ENCODE results near the gene KRT83.
"Not testable (repeated sequence)": the region's sequence is repeated elsewhere in the genome, so short reads cannot be mapped to it uniquely, and the experiment has no call there.

KRT83 gene

DNA sequence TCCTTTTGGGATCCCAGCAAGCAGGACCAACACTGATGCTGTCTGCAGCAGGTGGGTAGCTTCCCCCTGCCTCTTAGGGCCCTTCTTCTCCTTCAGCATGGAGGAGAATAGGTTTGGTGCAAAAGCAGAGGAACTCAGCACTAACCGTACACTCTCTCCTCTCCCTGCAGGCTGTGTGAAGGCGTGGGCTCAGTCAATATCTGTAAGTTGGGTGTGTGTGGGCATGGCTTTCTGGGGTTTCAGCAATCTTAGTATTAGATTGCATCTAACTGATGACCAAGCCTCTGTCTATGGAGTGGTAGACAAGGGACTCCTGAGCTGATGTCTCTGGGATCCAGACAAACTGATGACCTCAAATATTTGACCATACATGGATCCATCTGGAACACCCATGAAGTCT, 31.8 kb upstream of the KRT83 start:
- no peak for DNase-seq

DNA sequence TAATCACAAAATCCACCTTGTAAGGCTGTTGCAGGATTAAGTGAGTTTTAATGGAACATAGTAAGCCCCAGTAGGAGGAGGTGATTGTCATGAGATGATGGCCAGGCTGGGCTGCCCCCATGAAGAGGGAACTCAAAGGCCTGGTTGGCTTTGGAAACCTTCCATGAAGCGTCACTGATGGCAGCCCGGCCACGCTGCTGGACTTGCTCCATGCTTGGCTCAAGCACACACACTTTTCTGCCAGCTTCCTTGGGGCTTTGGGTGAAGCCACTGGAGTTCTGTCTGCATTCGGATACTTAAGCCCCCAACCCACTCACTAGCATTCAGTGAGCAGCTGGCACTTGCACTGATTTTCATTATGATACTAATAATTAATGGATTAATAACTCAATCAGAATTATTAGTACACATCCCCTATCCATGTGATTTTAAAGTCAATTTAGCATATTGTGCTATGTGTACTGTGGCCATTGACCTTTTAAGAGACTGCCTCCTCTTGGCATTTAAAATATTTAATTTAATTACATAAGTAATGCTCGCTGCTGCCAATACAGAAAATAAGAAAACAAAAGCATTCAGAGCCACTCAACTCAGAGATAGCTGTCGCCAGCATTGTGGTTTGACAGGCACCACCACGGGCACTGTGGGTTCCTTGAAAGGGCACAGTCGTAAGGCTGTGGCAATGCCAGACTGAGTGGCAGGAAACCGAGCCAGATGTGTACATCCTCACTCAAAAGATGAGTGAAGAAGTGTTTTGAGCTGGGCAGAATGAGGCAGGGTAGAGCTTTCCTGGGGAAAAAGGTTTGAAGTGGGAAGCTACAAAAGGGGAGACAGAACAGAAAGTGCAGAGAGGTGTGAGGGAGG, 30.2 kb upstream of the KRT83 start:
- DNase-seq: no peak

DNA sequence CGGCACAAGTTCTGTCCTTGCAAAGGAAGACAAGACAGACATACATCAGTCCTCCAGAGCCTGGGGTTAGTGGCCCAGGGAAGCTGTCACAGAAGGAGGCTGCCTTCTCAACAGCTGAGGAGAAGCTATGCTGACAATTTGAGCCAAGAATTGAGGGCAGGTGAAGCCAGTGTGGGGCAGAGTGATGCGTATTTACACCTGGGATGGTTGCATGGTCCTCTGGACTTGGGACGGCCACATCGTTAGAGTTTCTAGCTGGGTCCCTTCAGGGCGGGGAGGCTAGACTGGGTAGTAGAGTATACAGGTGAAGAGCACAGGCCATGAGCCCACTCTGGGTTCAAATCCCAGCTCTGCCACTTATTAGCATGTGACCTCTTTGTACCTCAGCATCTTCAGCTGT, 29.6 kb upstream of the KRT83 start:
- DNase-seq: no peak

DNA sequence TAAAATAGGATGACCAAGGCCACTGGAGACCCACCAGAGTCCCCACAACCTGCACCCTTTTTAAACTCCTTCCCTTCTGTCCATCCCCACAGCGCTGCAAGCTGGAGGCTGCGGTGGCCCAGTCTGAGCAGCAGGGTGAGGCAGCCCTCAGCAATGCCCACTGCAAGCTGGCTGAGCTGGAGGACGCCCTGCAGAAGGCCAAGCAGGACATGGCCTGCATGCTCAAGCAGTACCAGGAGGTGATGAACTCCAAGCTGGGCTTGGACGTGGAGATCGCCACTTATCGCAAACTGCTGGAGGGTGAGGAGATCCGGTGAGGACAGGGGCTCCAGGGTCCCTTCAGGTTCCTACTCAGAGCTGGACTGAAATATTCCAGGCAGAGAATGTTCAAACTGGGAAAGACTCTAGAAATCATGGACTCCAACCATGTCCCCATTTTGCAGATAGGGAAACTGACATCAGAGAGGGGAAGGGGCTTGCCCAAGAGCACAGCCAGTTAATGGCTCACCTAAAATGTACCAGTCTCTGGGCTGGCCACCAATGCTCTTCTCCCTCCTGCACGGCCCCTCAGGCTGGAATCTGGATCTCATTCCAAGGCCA, 28.9 kb upstream of the KRT83 start:
- no peak for DNase-seq

DNA sequence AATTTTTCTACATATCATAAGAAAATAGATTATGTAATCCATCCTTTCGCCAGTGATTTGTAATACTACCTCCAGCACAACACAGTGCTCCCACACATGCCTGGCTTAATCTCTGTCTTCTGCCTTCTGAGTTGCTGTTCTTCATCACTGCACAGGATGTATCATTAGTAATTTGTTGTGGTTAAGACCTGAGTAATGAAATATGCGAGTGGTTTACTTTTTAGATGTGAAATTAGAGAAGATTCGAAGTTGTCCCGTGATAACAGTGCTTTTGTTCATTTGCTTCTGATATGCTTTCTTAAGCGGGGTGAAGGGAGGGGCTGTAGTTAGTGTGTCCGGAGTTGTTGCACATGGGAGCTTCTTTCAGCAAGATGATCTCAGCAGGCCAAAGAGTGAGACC, 28.0 kb upstream of the KRT83 start:
- DNase-seq: no peak

DNA sequence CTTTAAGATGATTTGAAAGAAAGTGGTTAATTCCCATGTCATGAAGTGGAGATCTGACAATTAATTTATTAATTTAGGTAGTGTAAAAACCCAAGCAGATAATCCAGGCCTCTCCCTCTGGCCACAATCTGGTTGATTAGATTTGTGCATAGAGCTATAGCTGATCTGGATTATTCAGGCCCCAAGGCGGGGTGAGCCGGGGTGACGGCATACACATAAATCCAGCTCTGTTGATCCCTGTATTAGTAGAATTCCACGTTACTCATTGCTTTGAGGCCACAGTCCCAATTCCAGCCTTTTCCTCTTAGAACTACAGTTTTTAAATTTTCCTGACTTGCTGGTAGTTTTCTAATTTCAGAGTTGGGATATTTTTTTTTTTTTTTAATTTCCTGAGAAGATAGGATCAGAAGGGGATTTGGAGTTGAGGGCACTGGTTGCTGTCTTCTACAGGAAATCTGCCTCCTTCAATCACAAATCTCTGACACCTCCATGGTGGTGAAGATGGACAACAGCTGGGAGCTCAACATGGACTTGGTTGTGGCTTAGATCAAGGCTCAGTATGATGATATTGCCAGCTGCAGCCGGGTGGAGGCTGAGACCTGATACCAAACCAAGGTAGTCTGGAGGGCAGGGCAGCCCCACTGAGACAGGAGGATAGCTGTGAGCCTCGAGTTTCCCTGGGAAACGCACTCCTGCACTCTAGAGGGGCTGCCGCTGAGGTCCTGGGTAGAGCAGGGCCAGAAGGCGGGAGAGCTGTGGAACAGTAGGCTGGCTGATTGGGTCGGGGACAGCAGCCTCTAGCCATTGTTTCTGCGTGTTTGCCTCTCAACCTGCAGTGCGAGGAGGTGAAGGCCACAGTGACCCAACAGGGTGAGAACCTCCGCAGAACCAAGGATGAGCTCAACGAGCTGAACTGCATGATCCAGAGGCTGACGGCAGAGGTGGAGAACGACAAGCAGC, 26.6 kb upstream of the KRT83 start:
- DNase-seq: no peak

DNA sequence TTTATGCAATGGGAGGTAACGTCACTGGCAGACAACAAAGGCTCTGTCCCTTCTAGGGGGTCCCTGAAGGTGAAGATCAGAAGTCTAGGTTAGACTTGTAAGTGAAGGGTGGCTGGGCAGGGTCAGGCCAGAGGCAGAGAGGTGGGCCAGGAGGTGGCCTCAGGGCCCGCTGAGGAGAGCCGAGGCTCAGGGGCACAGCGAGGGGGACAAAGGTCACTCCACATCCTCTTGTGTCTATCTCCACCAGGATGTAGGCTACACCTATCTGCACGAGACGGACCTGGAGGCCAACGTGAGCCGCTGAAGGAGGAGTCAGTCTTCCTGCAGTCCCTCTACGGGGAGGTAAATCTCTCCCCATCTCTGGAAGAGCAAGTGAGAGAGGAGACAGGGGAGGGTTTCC, 25.8 kb upstream of the KRT83 start:
- DNase-seq: no peak

DNA sequence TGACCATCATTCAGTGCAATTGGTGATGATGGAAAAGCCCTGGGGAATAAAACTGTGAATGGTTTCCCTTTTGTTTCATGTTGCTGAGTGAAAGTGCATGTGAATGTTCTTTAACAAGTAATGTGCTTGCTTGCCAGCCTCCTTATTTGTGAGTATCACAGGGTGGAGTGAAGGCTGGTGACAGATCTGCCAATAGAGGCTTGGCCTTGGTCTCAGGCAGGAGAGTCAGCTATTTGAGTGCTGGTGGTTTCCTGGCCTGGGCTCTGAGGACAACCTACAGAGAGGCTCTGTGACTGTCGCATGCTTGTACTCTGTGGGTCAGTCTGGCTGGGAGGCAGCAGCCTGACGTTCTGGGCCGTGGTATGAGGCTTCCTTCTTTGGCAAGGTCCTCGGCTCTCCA, 25.4 kb upstream of the KRT83 start:
- DNase-seq: no peak

DNA sequence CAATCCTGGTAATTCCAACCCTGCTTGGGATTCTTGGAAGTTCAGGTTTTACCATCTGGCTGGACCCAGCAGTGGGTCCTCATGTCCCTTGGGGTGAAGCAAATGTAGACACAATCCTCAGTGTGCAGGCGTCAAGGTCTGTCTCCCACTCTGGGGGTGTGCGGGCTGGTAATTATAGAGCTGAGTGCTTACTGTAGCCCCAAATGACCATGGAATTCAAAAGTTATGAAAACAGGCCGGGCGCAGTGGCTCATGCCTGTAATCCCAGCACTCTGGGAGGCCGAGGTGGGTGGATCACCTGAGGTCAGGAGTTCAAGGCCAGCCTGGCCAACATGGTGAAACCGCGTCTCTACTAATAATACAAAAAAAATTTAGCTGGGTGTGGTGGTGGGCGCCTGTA, 23.8 kb upstream of the KRT83 start:
- DNase-seq: not testable (repeated sequence)

DNA sequence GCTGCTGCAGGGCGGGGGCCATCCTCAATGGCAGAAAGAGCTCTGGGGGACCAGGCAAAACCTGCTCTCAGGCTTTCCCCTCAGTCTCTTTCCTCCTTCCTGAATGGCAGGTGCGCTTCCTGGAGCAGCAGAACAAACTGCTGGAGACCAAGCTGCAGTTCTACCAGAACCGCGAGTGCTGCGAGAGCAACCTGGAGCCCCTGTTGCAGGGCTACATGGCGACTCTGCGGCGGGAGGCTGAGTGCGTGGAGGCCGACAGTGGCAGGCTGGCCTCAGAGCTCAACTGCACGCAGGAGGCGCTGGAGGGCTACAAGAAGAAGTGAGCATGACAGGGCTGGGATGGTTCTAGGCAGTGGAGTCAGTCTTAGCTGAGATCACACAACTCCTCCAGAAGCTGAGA, 22.9 kb upstream of the KRT83 start:
- no peak for DNase-seq

DNA sequence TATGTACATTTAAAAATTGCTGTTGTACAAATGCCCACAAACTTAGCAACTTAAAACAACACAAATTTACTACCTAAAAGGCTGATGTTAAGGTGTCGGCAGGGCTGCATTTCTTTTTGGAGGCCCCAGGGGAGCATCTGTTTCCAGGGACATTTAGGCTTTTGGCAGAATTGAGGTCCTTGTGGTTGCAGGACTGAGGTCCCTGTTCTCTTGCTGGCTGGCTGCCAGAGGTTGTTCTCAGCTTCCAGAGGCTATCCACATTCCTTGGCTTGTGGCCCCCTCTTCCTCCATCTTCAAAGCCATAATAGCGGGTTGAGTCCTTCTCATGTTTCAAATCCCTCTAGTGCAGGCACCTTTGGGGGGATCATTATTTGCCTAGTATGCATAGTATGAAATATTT, 22.4 kb upstream of the KRT83 start:
- no peak for DNase-seq

DNA sequence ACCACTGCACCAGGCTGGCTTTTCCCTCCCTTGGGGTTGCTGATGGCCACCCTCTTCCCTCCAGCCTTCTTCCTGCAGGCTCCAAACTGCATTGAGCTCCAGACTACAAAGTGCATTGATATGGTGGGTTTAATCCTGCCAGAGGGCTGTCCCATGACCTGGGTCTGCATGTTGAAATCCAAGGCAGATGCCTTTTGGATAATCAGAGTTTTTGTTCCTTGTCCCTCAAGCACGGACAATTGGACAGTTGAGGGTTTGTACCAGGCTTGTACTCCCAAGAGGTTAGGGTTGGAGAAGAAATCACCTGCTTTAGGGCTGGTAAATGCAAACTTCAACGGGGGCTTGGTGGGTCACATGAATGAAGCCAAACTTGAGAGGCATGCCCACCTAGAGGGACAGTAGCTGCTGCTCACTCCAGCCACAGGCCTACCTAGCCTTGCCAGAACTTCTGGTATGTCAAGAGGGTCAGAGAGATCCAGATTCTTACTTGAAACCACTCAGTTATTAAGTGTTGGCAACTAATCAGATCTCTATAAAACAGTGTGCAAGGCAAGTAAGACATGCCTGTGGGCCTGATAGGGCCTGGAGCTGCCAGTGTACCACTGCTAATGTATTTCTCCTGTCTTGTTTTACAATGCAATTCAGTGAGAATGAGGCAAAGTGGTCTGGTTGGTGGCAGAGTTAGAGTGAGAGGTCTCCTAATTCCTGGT, 21.7 kb upstream of the KRT83 start:
- DNase-seq: no peak

DNA sequence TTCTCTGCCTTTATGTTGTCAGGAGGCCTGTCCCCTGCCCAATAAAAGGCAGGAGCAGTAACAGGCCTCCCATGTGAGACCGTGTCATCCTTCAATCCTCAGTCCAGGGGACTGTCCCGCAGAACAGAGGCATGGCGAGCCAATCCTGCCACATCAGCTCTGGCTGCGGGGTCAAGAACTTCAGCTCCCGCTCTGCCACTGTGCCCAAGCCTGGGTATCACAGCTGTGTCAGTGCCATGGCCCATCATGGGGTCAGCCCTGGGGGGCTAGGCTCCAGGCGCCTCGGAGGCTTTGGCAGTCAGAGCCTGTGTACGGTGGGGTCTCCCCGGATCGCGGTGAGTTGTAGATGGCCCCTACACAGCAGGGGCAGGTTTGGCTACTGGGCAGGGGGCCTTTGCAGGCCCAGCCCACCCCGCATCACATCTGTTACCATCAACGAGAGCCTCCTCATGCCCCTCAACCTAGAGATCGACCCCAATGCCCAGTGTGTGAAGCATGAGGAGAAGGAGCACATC, 19.9 kb upstream of the KRT83 start:
- no peak for DNase-seq

DNA sequence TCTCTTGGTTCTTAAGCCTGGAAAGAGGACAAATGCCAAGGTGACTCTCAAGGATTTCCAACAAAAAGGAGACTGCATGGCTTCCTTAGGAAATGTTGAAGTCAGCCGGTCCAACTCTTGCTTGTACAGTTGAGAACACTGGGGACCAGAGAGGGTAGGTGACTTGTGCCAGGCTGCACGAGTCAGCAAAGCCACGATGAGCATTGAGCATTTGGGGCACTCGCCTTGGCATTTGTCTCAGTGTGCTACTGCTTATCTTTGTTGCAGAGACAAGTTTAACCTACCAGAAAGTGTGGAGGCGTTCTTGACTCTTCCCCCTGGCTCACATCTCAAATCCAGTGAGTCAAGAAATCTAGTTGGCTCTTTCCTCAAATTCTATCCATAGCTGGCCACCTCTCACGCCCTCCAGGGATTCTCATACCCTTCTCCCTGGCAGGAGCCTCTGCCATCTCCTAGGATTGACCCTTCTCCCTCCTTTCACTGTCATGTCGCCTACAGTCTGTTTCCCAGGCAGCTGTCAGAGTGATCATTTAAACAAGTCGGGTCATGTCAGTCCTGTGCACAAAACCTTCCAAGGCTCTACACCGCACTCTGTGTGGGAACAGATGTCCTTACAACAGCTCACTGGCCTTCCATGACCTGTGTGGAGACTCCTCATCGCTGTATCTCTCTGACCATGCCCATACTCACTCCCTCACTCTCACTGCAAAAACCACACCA, 17.2 kb upstream of the KRT83 start:
- DNase-seq: no peak

DNA sequence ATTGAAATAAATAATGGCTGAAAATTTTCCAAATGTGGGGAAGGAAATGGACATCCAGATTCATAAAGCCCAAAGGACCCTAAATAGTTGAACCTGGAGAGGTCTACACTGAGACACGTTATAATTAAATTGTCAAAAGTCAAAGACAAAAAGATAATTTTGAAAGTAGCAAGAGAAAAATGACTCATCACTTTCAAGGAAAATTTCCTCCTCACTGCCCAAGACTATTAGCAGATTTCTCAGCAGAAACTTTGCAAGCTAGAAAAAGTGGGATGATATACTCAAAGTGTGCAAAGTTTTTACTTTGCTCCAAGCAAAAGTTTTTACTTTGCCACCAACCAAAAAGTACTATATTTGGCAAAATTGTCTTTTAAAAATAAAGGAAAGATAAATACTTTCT, 15.9 kb upstream of the KRT83 start:
- no peak for DNase-seq

DNA sequence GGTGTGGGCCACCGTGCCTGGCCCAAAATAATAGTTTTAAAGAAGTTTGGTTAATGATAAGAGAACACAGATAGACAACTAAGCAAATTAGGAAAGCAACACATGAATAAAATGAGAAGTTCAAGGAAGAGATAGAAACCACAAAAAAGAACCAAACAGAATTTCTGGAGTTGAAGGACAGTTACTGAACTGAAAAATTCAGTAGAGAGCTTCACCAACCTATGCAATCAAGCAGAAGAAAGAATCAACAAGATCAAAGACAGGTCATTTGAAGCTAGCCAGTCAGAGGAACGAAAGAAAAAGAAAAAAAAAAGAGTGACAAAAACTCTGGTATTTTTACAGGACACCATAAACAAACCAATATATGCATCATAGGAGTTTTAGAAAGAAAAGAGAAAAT, 15.4 kb upstream of the KRT83 start:
- no peak for DNase-seq

DNA sequence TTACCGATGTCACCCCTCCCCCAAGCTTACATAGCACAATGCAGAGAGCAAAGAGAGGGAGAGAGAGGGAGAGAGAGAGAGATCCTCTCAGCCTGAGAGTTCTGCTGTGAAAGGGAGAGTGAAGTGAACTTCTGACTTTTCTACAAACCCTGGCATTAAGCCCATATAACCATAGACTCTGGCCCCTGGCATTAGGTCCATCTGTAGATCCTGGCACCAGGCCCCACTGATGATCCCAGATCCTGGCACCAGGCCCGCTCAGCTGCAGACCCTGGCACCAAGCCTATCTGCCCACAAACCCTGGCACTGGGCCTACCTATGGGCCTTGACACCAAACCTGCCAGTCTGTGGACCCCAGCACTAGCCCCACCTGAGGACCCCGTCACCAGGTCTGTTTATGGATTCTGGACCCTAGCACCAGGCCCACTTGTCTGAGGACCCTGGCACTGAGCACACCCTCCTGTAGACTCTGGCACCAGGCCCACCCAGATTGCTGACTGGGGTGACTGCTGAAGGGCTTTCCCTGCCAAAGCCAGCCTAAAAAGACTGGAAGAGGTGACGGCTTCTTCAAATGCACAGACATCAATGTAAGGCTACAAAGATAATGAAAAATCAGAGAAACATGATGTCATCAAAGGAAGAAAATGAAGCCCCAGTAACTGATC, 14.5 kb upstream of the KRT83 start:
- DNase-seq: no peak

DNA sequence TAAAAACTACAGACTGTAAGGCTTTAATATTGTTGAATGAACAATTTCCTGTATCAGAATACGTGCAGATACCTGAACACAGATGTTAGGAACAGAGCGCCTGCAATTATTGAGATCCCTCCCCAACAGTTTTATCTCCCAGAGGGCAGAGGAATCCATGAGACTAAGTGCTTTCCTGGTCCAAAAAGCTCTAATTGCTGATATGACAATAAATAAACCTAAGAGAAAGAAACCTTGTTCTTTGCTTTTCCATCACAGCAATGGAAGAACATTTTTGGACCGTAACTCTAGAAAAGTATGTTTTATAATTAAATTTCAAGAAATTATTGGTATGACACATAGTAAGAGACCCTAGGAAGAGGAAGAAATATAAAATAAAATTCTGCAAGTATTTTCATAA, 13.0 kb upstream of the KRT83 start:
- DNase-seq: no peak

DNA sequence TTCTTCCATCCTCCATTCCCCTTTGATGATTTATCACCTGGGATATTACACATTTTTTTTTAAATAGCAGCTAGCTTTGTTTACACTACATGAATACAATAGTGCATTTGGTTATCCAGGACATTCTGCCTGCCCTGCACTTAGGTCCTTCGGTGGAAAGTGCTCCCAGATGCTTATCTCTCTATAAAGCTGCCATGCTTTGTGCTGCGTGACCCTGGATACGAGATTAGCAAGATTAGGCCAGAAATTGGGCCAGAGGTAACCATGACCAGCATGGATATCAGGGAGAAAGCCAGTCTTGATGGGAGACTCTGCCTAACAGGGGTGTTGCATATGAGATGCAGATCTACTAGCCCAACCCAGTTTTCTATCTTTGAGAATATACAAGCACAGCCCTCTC, 12.1 kb upstream of the KRT83 start:
- no peak for DNase-seq

DNA sequence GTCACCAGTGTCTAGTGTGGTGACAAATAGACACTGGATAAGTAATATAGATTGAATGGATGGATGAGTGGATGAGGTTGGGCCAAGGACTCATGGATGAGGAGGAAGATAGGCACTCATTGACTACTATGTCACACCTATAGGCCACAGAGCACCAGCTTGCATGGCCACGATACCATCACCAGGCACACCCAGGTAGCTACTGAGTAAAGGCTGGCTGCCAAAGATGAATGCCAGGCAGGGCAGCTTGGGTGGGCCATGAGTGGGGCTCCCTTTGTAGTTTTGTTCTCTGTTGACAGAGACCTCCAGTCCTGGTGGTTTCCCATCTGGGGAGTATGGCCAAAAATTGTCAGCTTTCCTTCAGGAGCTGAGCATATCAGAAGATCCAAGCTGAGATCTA, 11.2 kb upstream of the KRT83 start:
- no peak for DNase-seq

DNA sequence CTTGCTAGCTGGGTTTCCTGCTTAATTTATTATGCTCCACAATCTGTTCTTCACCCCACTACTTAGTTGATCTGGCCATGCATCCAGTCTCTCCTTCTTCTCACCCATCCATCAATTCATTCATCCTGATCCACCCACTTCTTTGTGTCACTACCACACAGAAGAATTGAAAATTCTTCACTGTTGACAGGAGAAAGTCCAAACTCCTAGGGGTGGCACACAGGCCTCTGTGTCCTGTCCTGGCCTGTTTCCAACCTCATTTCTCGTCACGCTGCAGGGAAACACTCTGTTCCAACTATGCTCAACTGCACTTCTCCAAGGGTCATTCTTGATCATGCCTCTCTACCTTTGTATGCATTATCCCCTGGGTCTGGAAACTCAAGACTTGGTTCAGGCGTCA, 10.6 kb upstream of the KRT83 start:
- no peak for DNase-seq

DNA sequence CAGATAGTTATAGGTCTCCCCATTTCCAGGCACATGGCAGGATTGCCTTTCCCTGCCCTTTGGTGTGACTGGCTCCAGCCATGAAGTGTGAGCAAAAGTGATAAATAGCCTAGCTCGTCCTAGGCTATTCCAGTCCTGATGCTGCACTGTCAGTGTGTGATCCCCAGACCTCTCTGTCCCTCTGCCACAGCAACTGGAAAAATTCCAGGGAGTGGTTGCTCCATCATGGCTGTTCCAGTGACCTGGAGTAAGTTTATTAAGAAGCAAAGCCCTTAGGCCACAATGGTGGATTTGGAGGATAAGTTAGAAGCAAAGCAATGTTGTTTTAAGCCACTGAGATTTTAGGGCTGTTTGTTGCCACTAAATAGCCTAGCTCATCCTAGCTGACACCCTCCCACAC, 9.8 kb upstream of the KRT83 start:
- DNase-seq: no peak

Data from NCI-H1436 (cell line).